ENCODE measurements around the gene RAB5IF. TPM values are rescaled to one million over a fixed set of nuclear protein-coding genes. Genes with fewer than 3 reads are reported as not detected.

The RAB5IF gene
- total and polyA plus RNA-seq, 2 of the 13 experiments (the other 11 are each of a cell fraction or from before 2014, with no cell fraction given): 261 to 305 TPM

- TF ChIP-seq, protein P1, sequence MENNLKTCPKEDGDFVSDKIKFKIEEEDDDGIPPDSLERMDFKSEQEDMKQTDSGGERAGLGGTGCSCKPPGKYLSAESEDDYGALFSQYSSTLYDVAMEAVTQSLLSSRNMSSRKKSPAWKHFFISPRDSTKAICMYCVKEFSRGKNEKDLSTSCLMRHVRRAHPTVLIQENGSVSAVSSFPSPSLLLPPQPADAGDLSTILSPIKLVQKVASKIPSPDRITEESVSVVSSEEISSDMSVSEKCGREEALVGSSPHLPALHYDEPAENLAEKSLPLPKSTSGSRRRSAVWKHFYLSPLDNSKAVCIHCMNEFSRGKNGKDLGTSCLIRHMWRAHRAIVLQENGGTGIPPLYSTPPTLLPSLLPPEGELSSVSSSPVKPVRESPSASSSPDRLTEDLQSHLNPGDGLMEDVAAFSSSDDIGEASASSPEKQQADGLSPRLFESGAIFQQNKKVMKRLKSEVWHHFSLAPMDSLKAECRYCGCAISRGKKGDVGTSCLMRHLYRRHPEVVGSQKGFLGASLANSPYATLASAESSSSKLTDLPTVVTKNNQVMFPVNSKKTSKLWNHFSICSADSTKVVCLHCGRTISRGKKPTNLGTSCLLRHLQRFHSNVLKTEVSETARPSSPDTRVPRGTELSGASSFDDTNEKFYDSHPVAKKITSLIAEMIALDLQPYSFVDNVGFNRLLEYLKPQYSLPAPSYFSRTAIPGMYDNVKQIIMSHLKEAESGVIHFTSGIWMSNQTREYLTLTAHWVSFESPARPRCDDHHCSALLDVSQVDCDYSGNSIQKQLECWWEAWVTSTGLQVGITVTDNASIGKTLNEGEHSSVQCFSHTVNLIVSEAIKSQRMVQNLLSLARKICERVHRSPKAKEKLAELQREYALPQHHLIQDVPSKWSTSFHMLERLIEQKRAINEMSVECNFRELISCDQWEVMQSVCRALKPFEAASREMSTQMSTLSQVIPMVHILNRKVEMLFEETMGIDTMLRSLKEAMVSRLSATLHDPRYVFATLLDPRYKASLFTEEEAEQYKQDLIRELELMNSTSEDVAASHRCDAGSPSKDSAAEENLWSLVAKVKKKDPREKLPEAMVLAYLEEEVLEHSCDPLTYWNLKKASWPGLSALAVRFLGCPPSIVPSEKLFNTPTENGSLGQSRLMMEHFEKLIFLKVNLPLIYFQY (CRISPR knock-in tag; IDR thresholded peaks at IDR 0.05; ENCODE audit: borderline replicate concordance): no peak
- TF ChIP-seq ZNF891 (CRISPR knock-in tag; IDR thresholded peaks at IDR 0.05): 0 out of 2 replicates have a peak, but pooled peaks have one; percentile 25
- no peak for TF ChIP-seq ZNF781 (CRISPR knock-in tag; IDR thresholded peaks at IDR 0.05; ENCODE audit: borderline replicate concordance, not compliant biosample characterization)
- peak; percentile 66; the same call in 1 of the 2 replicates for TF ChIP-seq HDAC2 (CRISPR knock-in tag; IDR thresholded peaks at IDR 0.05)
- no peak for TF ChIP-seq ZNF646 (CRISPR knock-in tag; IDR thresholded peaks at IDR 0.05)
- TF ChIP-seq, protein P2, sequence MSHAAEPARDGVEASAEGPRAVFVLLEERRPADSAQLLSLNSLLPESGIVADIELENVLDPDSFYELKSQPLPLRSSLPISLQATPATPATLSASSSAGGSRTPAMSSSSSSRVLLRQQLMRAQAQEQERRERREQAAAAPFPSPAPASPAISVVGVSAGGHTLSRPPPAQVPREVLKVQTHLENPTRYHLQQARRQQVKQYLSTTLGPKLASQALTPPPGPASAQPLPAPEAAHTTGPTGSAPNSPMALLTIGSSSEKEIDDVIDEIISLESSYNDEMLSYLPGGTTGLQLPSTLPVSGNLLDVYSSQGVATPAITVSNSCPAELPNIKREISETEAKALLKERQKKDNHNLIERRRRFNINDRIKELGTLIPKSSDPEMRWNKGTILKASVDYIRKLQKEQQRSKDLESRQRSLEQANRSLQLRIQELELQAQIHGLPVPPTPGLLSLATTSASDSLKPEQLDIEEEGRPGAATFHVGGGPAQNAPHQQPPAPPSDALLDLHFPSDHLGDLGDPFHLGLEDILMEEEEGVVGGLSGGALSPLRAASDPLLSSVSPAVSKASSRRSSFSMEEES (CRISPR knock-in tag; IDR thresholded peaks at IDR 0.05): peak; percentile 51; the same call in 1 of the 2 replicates
- no peak for TF ChIP-seq TBL1XR1 (IDR thresholded peaks at IDR 0.05; ENCODE audit: borderline replicate concordance, low read length, partially characterized antibody)
- TF ChIP-seq, protein P3, sequence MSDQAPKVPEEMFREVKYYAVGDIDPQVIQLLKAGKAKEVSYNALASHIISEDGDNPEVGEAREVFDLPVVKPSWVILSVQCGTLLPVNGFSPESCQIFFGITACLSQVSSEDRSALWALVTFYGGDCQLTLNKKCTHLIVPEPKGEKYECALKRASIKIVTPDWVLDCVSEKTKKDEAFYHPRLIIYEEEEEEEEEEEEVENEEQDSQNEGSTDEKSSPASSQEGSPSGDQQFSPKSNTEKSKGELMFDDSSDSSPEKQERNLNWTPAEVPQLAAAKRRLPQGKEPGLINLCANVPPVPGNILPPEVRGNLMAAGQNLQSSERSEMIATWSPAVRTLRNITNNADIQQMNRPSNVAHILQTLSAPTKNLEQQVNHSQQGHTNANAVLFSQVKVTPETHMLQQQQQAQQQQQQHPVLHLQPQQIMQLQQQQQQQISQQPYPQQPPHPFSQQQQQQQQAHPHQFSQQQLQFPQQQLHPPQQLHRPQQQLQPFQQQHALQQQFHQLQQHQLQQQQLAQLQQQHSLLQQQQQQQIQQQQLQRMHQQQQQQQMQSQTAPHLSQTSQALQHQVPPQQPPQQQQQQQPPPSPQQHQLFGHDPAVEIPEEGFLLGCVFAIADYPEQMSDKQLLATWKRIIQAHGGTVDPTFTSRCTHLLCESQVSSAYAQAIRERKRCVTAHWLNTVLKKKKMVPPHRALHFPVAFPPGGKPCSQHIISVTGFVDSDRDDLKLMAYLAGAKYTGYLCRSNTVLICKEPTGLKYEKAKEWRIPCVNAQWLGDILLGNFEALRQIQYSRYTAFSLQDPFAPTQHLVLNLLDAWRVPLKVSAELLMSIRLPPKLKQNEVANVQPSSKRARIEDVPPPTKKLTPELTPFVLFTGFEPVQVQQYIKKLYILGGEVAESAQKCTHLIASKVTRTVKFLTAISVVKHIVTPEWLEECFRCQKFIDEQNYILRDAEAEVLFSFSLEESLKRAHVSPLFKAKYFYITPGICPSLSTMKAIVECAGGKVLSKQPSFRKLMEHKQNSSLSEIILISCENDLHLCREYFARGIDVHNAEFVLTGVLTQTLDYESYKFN (CRISPR knock-in tag; conservative IDR thresholded peaks at IDR 0.05): no peak
- no peak for TF ChIP-seq ISL2 (CRISPR knock-in tag; IDR thresholded peaks at IDR 0.05)
- TF ChIP-seq RARA (CRISPR knock-in tag; IDR thresholded peaks at IDR 0.05): 0 out of 2 replicates have a peak, but pooled peaks have one; percentile 20
- no peak for TF ChIP-seq TRIM24 (CRISPR knock-in tag; IDR thresholded peaks at IDR 0.05)
- TF ChIP-seq MIER2 (CRISPR knock-in tag; IDR thresholded peaks at IDR 0.05): peak; percentile 40; the same call in 1 of the 2 replicates
Observed at GRCh38 chr20:36624068-36624943, 18.7 kb downstream of the RAB5IF start (continued).

All from HepG2 (cell line).